Measurements from ENCODE around the gene KCNK10. TPM values are rescaled to one million over a fixed set of nuclear protein-coding genes. Genes with fewer than 3 reads are reported as not detected.

Gene KCNK10, protein sequence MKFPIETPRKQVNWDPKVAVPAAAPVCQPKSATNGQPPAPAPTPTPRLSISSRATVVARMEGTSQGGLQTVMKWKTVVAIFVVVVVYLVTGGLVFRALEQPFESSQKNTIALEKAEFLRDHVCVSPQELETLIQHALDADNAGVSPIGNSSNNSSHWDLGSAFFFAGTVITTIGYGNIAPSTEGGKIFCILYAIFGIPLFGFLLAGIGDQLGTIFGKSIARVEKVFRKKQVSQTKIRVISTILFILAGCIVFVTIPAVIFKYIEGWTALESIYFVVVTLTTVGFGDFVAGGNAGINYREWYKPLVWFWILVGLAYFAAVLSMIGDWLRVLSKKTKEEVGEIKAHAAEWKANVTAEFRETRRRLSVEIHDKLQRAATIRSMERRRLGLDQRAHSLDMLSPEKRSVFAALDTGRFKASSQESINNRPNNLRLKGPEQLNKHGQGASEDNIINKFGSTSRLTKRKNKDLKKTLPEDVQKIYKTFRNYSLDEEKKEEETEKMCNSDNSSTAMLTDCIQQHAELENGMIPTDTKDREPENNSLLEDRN
- not detected in 2 replicates for total RNA-seq

GRCh38 chr14:88323086-88323522 lies at the start of gene KCNK10:
KCNK10 (minus strand) TSS chr14:88323269; CDS start chr14:88322798, 471 bp downstream.

Other genes with a start within 250 kb of the KCNK10 start
- 9.1 and 13.4 TPM in 2 replicates for gene SPATA7, start 62.4 kb upstream of the KCNK10 start, total RNA-seq
- gene PTPN21, start 231.7 kb upstream of the KCNK10 start, total RNA-seq: 9.2 and 18.2 TPM in 2 replicates
- gene ZC3H14, start 239.8 kb upstream of the KCNK10 start, total RNA-seq: 53.4 and 74.8 TPM in 2 replicates

All from smooth muscle cell of the umbilical artery (primary cell).